T47D (cell line): Measurements from ENCODE around the gene HOXA9.

Source experiments
- DNase-seq, 2 experiments: peaks; one replicate each; pipeline versions ENCODE4 v3.0.0 to v3.0.0-alpha.2; 2011 to 2012; ENCODE audit warnings: low read depth in 1 of 2, low spot score in 1 of 2
- JUND ChIP-seq: IDR thresholded peaks from 2 replicates; pipeline ENCODE4 v1.6.1; 2012; ENCODE audit warnings: low read depth
- in situ Hi-C: cut with HindIII; loops from 2 replicates; pipeline ENCODE4 v1.10.0; 2016; ENCODE audit warnings: low sequenced_read_pairs, low pct_unique_long_range_greater_than_20kb

The HOXA9 gene

DNA sequence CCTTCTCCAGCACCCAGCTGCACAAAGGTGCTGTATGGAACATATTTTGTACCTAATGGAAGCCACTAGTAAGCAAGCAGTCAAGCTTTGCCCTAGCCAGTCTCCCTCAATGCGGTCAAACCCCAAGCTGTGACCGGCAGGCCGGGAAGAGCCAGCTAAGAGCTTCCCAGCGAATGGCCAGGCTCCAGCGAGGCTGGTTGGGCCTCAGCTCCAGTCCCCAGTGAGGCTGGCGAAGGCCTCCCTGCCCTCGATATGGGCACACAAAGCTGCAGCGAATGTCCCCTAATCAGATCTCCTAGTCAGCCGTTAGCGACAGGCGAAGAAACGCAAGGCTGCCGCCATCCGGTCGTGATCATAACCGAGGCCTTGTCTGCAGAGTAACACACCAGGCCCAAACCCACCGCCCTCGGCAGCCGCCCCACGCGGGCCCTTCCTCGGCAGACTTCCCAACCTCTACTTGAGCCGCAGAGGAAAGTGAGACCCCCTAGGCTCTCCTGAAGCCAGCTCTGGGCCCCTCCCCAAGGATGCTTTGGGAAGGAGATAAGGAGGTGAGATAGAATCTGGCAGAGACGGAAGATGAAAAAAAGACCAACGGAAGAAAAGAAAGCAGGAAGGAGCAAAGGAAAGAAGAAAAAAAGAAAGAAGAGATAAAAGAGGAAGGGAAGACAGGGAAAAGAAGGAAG lies 3.1 kb upstream of the HOXA9 start:
- in situ Hi-C loops, result no loop called here
- TF ChIP-seq JUND, result no peak
- no peak for DNase-seq

DNA sequence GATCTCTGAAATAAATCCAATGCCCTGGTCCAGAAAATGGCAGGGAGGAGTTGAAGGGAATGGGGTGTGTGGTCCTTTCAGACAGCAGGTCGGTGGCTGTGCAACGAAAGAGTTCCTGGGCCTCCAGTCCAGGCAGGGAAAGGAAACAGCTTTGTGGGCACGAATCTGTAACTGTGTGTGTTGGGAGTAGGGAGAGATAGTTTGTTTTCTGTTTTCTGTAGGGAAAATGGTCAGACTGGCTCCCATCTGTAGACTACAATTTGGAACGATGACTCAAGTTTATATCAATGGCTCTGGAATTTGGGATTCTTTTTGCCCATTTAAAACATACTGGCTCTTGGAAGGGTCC lies 2.6 kb upstream of the HOXA9 start:
- no peak for DNase-seq
- TF ChIP-seq JUND, result no peak
- in situ Hi-C loops, result no loop called here

DNA sequence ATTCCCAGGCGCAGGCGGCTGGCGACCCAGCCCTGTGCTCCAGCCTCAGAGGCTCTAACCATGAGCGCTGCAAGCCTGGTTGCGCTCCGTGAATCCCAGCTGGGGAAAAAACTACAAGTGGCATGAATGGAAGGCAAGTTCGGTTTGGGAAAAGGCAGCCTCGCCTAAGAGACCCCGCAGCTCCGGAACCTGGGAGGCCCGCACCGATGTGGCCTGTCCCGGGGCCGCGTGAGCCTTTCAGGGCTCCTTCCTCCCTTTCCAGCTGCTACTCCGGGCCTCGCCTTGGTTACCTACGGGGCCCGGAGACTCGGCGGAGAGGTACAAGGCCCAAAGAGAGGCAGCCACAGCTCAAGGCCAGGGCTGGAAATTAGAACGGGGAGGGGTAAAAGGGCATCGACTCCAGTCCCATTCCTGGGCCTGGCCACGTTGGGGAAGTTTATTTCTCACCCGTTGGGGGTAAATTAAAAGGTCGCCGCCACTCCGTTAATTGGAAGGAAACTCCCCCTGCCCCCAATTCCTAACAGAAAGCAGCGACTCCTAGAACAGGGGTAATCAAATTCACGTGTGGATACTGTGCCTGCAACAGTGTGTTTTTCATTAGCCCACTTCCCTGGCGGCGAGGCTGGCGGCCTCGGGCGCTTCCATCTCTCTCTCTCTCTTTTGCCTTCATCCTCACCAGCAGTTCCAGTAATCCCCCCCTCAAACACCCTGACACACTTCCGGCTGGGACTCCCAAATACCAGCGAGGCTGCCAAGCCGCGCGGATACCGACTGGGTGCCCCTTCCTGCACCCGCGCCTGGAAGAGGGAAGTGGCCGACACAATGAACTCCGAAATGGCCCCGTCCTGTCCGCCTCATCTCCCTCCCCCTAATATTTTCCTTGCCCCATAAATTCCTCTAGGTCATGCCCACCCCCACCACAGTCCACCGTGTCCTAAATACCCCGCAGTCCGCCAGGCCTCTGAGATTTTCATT lies 1.5 kb upstream of the HOXA9 start:
- in situ Hi-C loops, result no loop called here
- DNase-seq, result no peak
- TF ChIP-seq JUND, result no peak

DNA sequence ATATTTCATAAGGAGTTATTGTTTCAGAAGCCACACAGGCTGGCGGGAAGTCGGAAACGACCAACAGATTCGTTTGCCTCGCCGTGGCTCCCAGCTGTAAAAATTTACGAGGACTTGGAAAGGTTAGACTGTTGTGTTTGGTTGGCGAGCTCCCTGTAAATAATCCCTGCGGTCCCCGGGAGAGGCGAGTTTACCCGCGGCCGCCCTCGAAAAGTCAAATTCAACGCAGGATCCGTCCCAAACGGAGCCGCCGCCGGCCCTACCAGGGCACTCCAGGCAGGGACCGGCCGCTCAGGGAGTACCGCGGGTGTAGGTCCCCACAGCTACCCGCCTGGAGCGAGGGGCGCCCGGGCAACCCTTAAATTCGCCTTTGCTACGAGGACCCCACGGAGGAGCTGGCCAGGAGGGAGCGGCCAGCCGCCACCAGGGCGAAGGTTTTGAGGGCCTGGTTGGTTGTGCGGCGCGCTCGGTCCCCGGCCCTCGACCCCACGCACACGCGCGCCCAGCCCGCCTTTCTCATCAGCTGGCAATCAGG lies 726 bp upstream of the HOXA9 start:
- no peak for TF ChIP-seq JUND
- in situ Hi-C loops, result no loop called here
- DNase-seq, result no peak

DNA sequence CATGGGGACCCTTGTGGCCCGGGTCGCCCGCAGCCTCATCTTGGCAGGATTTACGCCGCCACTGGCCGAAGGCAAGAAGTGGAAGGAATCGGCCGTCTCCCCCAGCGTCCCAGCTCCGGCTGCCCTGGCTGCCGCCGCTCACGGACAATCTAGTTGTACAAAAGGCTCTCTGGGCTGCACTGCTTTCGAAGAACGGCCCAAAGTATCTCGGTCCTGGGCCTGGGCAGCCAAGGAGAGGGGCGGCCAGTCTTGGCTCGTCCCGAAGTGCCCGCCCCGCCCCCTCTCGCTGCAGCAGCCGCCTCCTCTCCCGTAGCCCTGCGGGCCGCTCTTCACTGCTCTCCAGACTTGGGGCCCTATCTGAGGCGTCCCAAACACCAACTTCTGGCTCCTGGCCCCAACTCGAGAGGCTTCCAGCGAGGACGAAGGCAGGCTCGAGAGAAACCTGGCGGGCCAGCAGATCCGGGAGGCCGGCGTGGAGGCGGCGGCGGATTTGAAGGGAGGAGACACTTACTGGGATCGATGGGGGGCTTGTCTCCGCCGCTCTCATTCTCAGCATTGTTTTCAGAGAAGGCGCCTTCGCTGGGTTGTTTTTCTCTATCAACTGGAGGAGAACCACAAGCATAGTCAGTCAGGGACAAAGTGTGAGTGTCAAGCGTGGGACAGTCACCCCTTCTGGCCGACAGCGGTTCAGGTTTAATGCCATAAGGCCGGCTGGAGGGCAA lies 809 bp downstream of the HOXA9 start:
- no peak for DNase-seq
- TF ChIP-seq JUND, result no peak
- in situ Hi-C loops, result no loop called here

DNA sequence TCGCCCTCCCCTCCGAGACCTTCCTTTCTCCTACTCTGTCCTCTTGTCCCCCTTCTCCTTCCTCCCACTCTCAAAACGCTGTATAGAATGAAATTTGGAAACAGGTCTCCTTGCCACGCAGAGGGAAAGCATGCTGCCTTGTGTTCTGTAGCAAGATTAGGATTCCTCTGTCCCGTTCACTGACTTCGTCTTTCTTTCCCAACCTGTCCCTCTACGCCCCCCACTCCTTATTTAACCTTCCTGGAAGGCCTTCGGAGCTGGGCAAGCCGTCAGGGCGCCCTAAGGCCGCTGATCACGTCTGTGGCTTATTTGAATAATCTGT lies 1.3 kb downstream of the HOXA9 start:
- no peak for TF ChIP-seq JUND
- no peak for DNase-seq
- in situ Hi-C loops, result no loop called here

DNA sequence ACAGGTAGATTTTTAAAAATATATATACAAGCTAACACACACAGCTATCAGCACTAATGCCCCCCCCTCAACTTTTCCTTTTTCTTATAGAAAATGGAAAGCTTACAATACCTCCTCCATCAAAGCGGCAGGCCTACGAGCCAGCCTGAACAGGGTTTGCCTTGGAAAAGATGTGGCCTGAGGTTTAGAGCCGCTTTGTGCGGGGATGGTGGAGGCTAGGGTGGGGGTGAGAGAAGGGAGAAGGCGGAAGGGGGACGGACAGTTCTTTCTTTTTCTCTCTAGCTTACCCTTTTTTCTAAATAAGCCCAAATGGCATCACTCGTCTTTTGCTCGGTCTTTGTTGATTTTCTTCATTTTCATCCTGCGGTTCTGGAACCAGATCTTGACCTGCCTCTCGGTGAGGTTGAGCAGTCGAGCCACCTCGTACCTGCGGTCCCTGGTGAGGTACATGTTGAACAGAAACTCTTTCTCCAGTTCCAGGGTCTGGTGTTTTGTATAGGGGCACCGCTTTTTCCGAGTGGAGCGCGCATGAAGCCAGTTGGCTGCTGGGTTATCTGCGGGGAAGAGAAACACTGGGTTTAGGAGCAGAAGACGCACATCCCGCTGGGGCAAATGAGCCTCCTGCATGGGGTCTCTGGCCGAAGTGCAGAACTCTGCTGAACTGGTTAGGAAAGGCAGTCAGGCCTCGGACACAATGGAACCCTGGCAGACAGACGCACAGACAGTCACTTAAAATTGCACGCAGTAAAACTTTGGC lies 1.9 kb downstream of the HOXA9 start:
- in situ Hi-C loops, result no loop called here
- TF ChIP-seq JUND, result no peak

DNA sequence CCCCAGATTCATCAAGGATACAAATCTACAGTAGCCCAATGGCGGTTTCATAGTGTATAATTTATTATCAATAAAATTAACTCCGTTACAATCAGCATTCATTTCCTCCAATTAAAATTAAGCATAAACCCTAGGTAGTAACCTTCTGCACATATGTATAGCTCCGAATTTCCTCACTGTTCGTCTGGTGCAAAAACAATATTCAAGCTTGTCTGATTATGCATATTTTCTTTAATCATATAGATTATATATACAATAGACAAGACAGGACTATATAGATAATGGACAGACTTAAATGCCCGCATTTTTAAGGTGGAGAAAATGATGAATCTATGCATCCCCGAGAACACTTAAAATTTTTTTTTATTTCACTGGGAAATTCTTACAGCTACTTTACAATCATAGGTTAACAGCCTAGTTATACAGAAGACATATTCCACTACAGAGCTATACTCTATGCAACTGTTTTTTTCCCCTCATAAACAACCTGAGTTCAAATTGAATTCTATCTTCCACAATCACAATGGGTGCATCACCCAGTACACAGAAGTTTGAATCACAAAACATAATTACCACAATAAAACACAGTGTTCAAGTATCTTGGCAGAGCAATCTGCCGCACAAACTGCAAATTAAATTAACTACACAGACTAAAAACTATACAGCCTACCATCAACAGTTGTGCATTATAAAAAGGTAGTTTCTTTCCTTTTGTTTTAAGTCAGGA lies 2.6 kb downstream of the HOXA9 start:
- TF ChIP-seq JUND, result no peak
- DNase-seq, result no peak
- in situ Hi-C loops, result no loop called here

More for the DNA sequence above, 1.9 kb downstream of the HOXA9 start:
- DNase-seq, result no peak

DNA sequence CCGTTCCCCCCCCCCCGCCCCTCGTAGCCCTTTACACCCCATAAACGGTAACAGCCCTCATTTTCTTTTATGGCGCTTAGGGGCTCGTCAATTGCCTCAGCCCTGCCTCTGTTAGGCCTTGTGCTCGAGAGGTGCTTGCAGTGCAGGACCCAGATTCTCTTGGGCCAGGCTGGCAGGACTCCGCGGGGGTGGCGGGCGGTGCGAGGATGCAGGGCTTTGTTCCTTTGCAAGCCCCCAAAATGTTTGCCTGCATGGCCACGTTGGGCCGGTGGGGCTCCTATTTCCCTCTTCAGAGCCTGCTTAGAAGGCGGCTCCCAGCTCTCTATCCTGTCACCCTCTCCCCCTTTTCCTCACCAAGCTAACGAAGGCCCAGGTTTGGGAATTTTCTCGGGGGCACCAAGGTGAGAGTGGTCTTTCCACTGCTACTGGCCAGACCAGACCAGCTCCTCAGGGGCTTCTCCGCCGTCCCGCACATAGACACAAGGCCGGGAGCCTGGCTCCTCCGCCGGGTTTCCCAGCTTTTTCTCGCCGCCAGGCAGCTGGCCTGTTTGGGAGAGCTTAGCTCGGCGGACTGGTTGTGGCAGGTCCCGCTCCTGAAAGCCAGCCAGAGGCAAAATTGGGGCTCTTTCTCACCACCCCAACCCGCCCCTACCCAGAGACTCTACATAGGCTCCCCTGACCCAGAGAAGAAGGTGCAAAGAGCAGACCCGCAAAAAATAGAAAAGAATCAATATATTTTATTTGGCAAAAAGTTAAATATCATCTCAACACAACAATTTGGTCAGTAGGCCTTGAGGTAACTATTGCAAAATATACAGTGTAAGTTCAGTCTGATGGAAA lies 3.4 kb downstream of the HOXA9 start:
- no peak for TF ChIP-seq JUND
- no peak for DNase-seq
- in situ Hi-C loops, result no loop called here

DNA sequence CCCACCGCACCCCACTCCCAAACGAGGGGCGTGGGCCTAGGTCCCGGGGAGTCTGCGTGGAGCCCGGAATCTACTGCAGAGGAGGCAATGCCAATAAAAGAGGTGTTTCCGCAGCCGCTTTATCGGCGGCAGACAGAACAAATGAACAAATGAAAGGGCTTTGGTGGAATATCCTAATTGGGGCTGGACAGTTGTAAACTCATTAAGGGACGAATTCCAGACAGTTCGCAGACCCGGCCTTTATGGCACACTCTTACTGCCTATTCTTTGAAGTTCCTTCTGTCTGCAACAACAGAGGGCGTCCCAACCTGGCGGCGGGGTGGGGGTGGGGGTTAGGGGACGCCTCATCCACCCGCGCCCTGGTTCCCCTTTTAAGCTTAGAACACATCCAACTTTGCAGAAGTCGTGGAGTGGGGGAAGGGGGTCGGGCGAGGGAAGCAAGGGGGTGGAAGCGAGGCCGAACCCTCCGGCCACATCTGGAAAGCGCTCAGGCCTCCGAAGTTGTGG lies 4.1 kb downstream of the HOXA9 start:
- in situ Hi-C loops, result no loop called here
- TF ChIP-seq JUND, result no peak
- DNase-seq, result no peak

DNA sequence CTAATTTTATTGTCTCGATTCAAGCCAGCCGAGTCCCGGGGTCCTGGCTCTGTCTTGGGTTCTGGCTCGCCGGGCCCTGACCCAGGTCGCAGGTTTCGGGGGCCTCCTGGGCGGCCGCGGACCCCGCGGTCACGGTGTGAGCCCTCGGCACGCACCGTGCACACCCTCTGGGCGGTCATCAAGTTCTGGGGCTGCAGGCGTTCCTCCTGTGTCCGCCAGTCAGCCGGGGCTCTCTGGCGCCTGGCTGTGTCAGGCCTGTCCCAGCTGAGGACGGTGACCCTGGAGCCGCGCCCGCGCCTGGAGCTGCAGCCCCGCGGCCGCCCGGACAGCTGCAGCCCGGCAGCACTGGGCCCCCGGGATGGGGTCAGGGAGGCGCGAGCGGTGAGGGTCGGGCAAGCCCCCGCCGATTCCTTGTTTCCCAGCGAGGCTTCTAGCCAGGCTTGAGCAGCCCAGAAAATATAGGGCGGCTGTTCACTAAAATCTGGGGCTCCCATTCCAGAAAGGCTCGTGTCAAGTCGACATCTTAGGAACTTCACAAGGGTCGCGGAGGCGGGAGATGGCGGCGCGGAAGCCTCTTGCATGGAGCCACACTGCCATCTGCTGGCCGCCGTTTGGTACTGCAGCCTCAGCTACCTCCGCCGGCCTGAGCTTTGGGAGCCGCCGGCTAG lies 4.7 kb downstream of the HOXA9 start:
- peak; percentile 87 to 98 for DNase-seq
- no peak for TF ChIP-seq JUND
- in situ Hi-C loops, result no loop called here
